HK-2 (cell line): ENCODE data around the gene ZNF662.

Source experiments
- DNase-seq: peaks from one replicate; pipeline ENCODE4 v3.0.0-alpha.2; 2018; ENCODE audit not compliant: unreplicated experiment

ZNF662 gene

GRCh38 chr3:42887084-42887483, 18.9 kb upstream of the ZNF662 start:
- DNase-seq: no peak

GRCh38 chr3:42891042-42891441, 14.9 kb upstream of the ZNF662 start:
- no peak for DNase-seq

- DNase-seq: no peak
These were observed 13.8 kb upstream of the ZNF662 start for GRCh38 chr3:42892169-42892568.

GRCh38 chr3:42892807-42893206, 13.1 kb upstream of the ZNF662 start:
- DNase-seq: no peak

- DNase-seq: no peak
These were observed 11.0 kb upstream of the ZNF662 start for GRCh38 chr3:42894698-42895579.

- no peak for DNase-seq
These were observed 10.4 kb upstream of the ZNF662 start for GRCh38 chr3:42895580-42895868.

GRCh38 chr3:42898896-42899675, 6.9 kb upstream of the ZNF662 start:
- DNase-seq: no peak

GRCh38 chr3:42900226-42901072, 5.5 kb upstream of the ZNF662 start:
- no peak for DNase-seq

- no peak for DNase-seq
These were observed 4.9 kb upstream of the ZNF662 start for GRCh38 chr3:42901073-42901415.

GRCh38 chr3:42902257-42902656, 3.7 kb upstream of the ZNF662 start:
- DNase-seq: no peak

- DNase-seq: no peak
These were observed 1.9 kb upstream of the ZNF662 start for GRCh38 chr3:42904076-42904475.

- DNase-seq: no peak
These were observed 237 bp upstream of the ZNF662 start for GRCh38 chr3:42905740-42906069.

GRCh38 chr3:42906848-42907183, 874 bp downstream of the ZNF662 start:
- no peak for DNase-seq

GRCh38 chr3:42908675-42909074, 2.7 kb downstream of the ZNF662 start:
- DNase-seq: no peak

- no peak for DNase-seq
These were observed 5.6 kb downstream of the ZNF662 start for GRCh38 chr3:42911551-42911950.

GRCh38 chr3:42914771-42915515, 9.0 kb downstream of the ZNF662 start:
- DNase-seq: no peak

- DNase-seq: no peak
These were observed 17.7 kb downstream of the ZNF662 start for GRCh38 chr3:42923606-42924005.

- no peak for DNase-seq
These were observed 20.4 kb downstream of the ZNF662 start for GRCh38 chr3:42926310-42926709.

- no peak for DNase-seq
These were observed 28.2 kb downstream of the ZNF662 start for GRCh38 chr3:42934111-42934510.

GRCh38 chr3:42934910-42935309, 29.0 kb downstream of the ZNF662 start:
- DNase-seq: no peak

GRCh38 chr3:42935472-42935871, 29.5 kb downstream of the ZNF662 start:
- DNase-seq: no peak
